ENCODE data around the gene NT5DC3. TPM values are rescaled to one million over a fixed set of nuclear protein-coding genes. Genes with fewer than 3 reads are reported as not detected.

Gene NT5DC3
- total RNA-seq, 4 donors from 2014 or later, result 4.7 to 32.2 (median 5.8) TPM

DNA sequence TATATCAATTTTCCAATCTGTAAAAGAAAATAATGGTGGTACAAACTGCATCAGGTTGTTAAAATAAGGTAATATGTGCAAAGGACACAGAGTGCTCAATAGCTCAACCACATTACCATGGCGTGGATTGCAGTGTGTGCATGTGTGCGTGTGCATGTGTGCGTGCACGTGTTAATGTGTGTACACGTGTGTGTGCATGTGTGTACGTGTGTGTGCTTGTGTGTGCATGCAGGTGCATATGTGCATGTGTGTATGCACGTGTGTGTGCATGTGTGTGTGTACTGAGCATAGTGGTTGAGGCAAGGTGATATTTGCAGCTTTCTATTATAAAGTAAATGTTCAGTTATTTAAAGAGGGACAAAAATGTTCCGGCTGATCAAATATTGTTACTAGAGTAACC lies 115.6 kb downstream of the NT5DC3 start:
- no peaks in the 10 kb centered on the region for H3K36me3 ChIP-seq
- WGBS, 2 donors, result 89 to 92% methylated on average over 8 of the region's 8 CpGs
- peaks cover 0 to 8% (median 0%) of the 10 kb centered on the region in 3 donors for H3K4me1 ChIP-seq
- H3K27ac ChIP-seq, result no peak overlapping the region
- H3K4me3 ChIP-seq, result no peak overlapping the region
- H3K9me3 ChIP-seq, result no peaks in the 10 kb centered on the region
- H3K27me3 ChIP-seq, result peaks cover 0 to 30% (median 0%) of the 10 kb centered on the region in 4 donors
- no peak for DNase-seq
- intact Hi-C loops (cut with DNase I), result no loop called here
- TF ChIP-seq POLR2A (IDR thresholded peaks at IDR 0.05), result no peak
- TF ChIP-seq, protein P1, sequence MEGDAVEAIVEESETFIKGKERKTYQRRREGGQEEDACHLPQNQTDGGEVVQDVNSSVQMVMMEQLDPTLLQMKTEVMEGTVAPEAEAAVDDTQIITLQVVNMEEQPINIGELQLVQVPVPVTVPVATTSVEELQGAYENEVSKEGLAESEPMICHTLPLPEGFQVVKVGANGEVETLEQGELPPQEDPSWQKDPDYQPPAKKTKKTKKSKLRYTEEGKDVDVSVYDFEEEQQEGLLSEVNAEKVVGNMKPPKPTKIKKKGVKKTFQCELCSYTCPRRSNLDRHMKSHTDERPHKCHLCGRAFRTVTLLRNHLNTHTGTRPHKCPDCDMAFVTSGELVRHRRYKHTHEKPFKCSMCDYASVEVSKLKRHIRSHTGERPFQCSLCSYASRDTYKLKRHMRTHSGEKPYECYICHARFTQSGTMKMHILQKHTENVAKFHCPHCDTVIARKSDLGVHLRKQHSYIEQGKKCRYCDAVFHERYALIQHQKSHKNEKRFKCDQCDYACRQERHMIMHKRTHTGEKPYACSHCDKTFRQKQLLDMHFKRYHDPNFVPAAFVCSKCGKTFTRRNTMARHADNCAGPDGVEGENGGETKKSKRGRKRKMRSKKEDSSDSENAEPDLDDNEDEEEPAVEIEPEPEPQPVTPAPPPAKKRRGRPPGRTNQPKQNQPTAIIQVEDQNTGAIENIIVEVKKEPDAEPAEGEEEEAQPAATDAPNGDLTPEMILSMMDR (IDR thresholded peaks at IDR 0.05), result no peak

Other genes with a start within 250 kb of the NT5DC3 start
- 100 to 1,000 TPM; 206 to 319 (median 209) TPM for gene HSP90B1, start 89.2 kb upstream of the NT5DC3 start, total RNA-seq
- gene TDG, start 124.6 kb upstream of the NT5DC3 start, total RNA-seq, result 10 to 100 TPM; 19.4 to 42.8 (median 24.9) TPM
- 1 to 10 TPM in 2 of 4 donors, under 1 TPM in 1, not detected in 1; 0.61 to 4.8 (median 2.7) TPM for gene GLT8D2, start 209.0 kb upstream of the NT5DC3 start, total RNA-seq
- 10 to 100 TPM; 10.1 to 17.7 (median 14.7) TPM for gene HCFC2, start 223.3 kb upstream of the NT5DC3 start, total RNA-seq